SU-DHL-6 (cell line): Measurements from ENCODE around the gene RDH13.

Experiments
- H2AFZ ChIP-seq: fragments of 200-600 bp; sonication (generic); 2 replicates; pipeline ENCODE4 v1.6.1; 2014; ENCODE audit warnings: low read depth, mild to moderate bottlenecking, moderate library complexity, mixed read lengths, antibody characterized with exemption, low read length; ENCODE audit not compliant: severe bottlenecking
- H3F3A ChIP-seq: fragments of 200-600 bp; shearing (Covaris generic); 2 replicates; pipeline ENCODE4 v1.6.0; 2016; ENCODE audit warnings: antibody characterized with exemption, mild to moderate bottlenecking; ENCODE audit not compliant: insufficient read depth
- H3K27ac ChIP-seq: fragments of 200-600 bp; sonication (generic); 2 replicates; pipeline ENCODE4 v1.5.1; 2016; ENCODE audit warnings: low read depth, mild to moderate bottlenecking, low read length, moderate library complexity, mixed read lengths
- H3K27me3 ChIP-seq: fragments of 200-600 bp; sonication (generic), shearing (Covaris generic); 2 replicates; pipeline ENCODE4 v1.6.0; 2014; ENCODE audit warnings: mild to moderate bottlenecking, low read length
- H3K36me3 ChIP-seq: fragments of 200-600 bp; sonication (generic); 2 replicates; pipeline ENCODE4 v1.6.1; 2014; ENCODE audit warnings: mild to moderate bottlenecking, low read length, mixed read lengths
- H3K4me2 ChIP-seq: fragments of 300-600, 200-600 bp; shearing (Covaris generic), sonication (generic); 2 replicates; pipeline ENCODE4 v1.6.0; 2014; ENCODE audit warnings: low read length, low read depth, mild to moderate bottlenecking; ENCODE audit not compliant: poor library complexity, severe bottlenecking
- H3K4me3 ChIP-seq: fragments of 200-600 bp; sonication (generic); 2 replicates; pipeline ENCODE4 v1.5.1; 2014; ENCODE audit warnings: antibody characterized with exemption, low read length, mild to moderate bottlenecking, mixed read lengths; ENCODE audit not compliant: insufficient read depth, poor library complexity, severe bottlenecking
- H3K79me2 ChIP-seq: fragments of 200-600 bp; sonication (generic); 2 replicates; pipeline ENCODE4 v1.6.1; 2014; ENCODE audit warnings: mild to moderate bottlenecking, low read length, moderate library complexity; ENCODE audit not compliant: insufficient read depth
- H3K9ac ChIP-seq: fragments of 200-600 bp; sonication (generic); 2 replicates; pipeline ENCODE4 v1.7.0; 2014; ENCODE audit warnings: mild to moderate bottlenecking, low read length
- H3K9me2 ChIP-seq: fragments of 200-600 bp; sonication (generic); replicated peaks from 2 replicates; pipeline ENCODE4 v1.6.1; 2014; ENCODE audit warnings: low read length; ENCODE audit not compliant: insufficient read depth
- H3K9me3 ChIP-seq: fragments of 200-600 bp; sonication (generic); 2 replicates; pipeline ENCODE4 v1.6.1; 2014; ENCODE audit warnings: low read length, mixed read lengths; ENCODE audit not compliant: insufficient read depth
- H4K20me1 ChIP-seq: fragments of 200-600 bp; sonication (generic); 2 replicates; pipeline ENCODE4 v1.6.1; 2014; ENCODE audit warnings: low read depth, mild to moderate bottlenecking, antibody characterized with exemption, low read length, moderate library complexity, mixed read lengths
- EZH2phosphoT487 ChIP-seq: fragments of 200-600 bp; sonication (generic), shearing (Covaris generic); conservative IDR thresholded peaks from 2 replicates; pipeline ENCODE4 v1.6.1; 2018; ENCODE audit warnings: mild to moderate bottlenecking, antibody characterized with exemption, low read length, moderate library complexity, mixed read lengths
- TF ChIP-seq, protein P1 (sequence below): fragments of 200-600 bp; sonication (generic); IDR thresholded peaks from one replicate; pipeline ENCODE4 v1.5.1; 2017; ENCODE audit warnings: antibody characterized with exemption, mild to moderate bottlenecking, low read length, moderate library complexity; ENCODE audit not compliant: insufficient read depth, poor library complexity, severe bottlenecking

Gene RDH13

DNA sequence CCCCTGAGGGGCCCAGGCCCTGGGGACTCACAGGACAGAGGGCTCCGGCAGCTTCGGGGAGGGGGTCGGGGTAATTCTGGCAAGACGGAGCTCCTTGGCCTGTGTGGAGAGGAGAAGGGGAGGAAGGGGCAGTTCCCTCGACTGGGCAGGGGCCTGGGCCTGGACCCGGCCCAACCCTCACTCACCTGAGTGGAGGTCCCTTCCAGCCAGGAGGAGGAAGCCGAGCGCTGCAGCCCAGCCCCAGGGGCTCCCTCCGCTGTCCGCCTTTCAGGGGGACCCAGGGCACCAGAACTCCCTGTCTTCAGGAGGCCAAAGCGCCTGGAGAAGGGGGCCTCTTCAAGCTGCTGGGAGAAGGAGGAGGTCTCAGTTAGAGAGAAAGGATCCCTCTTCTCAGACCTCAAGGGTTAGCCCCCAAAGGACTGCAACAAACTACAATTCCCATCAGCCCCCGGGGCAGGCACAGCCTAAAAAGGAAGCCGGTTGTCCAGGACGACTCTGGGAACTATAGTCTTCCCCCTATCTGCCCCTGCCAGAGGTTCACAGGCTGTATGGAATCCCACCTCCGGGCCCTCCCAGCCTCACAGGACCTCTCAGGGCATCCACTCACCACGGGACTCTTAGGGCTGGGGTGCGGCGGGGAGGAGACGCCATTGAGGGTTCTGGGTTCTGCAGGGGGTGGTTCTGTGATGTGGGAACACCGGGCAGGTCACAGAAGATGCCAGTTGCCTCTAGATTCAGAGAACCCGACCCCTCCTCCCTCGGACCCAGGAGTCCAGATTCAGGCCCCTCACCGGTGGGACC is 32.5 kb upstream of the RDH13 start:
- Histone ChIP-seq H4K20me1 (no peaks in the 10 kb centered on the region), H3K79me2 (peaks cover 6% of the 10 kb centered on the region; the same call in 1 of the 2 replicates), H3F3A (no peaks in the 10 kb centered on the region), H3K4me3 (no peak overlapping the region), H3K9ac (no peak overlapping the region), H3K27me3 (no peaks in the 10 kb centered on the region), H3K4me2 (no peak overlapping the region), H2AFZ (no peak overlapping the region), H3K27ac (no peak overlapping the region), H3K36me3 (no peaks in the 10 kb centered on the region), H3K9me3 (no peaks in the 10 kb centered on the region), H3K9me2 (no peaks in the 10 kb centered on the region)
- TF ChIP-seq EZH2phosphoT487, result no peak
- TF ChIP-seq, protein P1, sequence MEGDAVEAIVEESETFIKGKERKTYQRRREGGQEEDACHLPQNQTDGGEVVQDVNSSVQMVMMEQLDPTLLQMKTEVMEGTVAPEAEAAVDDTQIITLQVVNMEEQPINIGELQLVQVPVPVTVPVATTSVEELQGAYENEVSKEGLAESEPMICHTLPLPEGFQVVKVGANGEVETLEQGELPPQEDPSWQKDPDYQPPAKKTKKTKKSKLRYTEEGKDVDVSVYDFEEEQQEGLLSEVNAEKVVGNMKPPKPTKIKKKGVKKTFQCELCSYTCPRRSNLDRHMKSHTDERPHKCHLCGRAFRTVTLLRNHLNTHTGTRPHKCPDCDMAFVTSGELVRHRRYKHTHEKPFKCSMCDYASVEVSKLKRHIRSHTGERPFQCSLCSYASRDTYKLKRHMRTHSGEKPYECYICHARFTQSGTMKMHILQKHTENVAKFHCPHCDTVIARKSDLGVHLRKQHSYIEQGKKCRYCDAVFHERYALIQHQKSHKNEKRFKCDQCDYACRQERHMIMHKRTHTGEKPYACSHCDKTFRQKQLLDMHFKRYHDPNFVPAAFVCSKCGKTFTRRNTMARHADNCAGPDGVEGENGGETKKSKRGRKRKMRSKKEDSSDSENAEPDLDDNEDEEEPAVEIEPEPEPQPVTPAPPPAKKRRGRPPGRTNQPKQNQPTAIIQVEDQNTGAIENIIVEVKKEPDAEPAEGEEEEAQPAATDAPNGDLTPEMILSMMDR, result no peak

DNA sequence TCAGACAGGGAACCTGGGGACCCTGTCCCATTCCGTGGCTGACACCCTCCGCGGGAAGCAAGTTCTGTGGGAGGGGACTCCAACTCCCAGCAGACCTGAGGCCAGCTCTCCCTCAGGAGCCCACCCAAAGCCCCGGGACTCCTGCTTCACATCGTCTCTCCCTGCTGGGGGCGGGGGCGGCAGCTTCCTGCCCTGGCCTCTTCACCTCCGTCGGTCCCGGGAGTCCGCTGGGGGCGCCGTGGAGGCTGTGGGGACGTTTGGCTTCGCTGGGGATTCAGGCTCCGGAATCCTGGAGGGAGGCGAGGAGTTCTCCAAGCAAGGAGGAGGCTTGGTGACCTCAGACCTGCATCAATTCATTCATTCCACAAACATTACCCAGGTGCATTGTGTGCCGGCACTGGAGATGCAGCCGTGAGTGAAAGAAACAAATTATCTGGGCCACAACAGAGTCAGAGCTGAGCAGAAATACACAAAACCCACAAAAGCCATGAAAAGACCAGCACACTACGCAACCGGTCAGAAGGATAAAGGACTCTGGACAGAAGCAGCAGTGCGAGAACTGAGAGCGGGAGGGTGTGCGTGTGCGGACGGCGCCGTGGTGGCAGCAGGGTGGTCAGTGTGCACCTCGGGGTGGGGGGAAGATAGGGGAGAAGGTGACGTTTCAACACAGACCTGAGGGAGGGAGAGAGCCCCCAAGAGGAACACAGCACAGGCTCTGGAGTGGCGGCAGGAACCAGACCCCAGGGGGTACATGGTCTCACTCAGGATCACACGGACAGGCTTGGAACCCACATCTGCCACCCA is 31.7 kb upstream of the RDH13 start:
- no peak overlapping the region for H3K4me2 ChIP-seq
- H3K9me3 ChIP-seq, result no peaks in the 10 kb centered on the region
- H4K20me1 ChIP-seq, result no peaks in the 10 kb centered on the region
- H3F3A ChIP-seq, result no peaks in the 10 kb centered on the region
- H3K9me2 ChIP-seq, result no peaks in the 10 kb centered on the region
- H3K79me2 ChIP-seq, result peaks cover 6% of the 10 kb centered on the region; the same call in 1 of the 2 replicates
- no peaks in the 10 kb centered on the region for H3K36me3 ChIP-seq
- H3K9ac ChIP-seq, result no peak overlapping the region
- no peak overlapping the region for H3K27ac ChIP-seq
- no peaks in the 10 kb centered on the region for H3K27me3 ChIP-seq
- no peak overlapping the region for H2AFZ ChIP-seq
- TF ChIP-seq EZH2phosphoT487, result no peak
- TF ChIP-seq, protein P1, result no peak
- H3K4me3 ChIP-seq, result no peak overlapping the region

DNA sequence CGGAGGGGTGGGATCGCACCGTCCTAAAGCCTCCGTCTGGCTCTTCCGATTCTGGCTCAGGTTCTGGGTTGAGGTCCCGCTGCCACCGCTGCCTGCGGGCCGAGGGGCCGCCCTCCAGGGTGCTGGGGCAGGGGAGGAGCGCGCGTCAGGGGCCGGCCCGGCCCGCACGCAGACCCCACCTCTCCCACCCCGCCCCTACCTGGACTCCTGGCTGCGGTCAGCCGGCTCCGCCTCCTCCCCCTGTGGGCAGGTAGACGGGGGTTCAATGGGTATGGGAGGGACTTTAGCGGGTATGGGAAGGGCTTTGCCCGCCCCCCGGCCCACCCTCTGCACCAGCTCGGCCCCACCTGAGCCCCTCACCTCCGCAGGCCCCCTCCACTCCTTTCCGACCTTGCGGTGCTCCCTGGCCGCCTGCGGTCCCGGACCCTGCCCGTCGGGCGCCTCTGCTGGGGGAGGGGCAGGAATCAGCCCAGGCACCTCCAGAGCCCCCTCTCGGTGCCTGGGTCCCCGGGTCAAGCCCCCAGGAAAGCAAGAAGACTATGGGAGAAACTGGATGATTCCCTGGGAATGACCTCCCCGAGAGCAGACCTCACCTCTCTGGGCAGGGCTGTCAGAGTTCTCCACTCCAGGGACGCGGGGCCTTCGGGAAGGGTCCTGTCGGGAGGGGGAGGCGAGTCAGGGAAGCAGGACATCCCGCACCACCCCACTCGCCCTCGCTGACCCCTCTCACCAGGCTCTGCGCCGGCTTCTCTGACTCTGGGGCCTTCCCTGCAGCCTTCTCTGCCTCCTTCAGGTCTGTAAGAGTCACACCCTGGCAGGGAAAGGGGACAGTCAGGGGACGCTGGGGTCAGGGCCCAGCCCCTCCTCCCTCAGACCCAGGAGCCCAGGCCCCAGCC is 29.7 kb upstream of the RDH13 start:
- no peaks in the 10 kb centered on the region for H3K79me2 ChIP-seq
- H3K4me3 ChIP-seq, result no peak overlapping the region
- H3K9ac ChIP-seq, result no peak overlapping the region
- H3K36me3 ChIP-seq, result no peaks in the 10 kb centered on the region
- H3K9me3 ChIP-seq, result no peaks in the 10 kb centered on the region
- no peaks in the 10 kb centered on the region for H3K9me2 ChIP-seq
- no peak overlapping the region for H3K27ac ChIP-seq
- no peaks in the 10 kb centered on the region for H3K27me3 ChIP-seq
- TF ChIP-seq, protein P1, result no peak
- no peak for TF ChIP-seq EZH2phosphoT487
- H3K4me2 ChIP-seq, result no peak overlapping the region
- H2AFZ ChIP-seq, result no peak overlapping the region
- H4K20me1 ChIP-seq, result no peaks in the 10 kb centered on the region
- H3F3A ChIP-seq, result no peaks in the 10 kb centered on the region
